ENCODE results near the gene SUOX. TPM values are rescaled to one million over a fixed set of nuclear protein-coding genes. Genes with fewer than 3 reads are reported as not detected.

The SUOX gene
- total RNA-seq, 1 donor from 2014 or later, result 15.5 TPM

DNA sequence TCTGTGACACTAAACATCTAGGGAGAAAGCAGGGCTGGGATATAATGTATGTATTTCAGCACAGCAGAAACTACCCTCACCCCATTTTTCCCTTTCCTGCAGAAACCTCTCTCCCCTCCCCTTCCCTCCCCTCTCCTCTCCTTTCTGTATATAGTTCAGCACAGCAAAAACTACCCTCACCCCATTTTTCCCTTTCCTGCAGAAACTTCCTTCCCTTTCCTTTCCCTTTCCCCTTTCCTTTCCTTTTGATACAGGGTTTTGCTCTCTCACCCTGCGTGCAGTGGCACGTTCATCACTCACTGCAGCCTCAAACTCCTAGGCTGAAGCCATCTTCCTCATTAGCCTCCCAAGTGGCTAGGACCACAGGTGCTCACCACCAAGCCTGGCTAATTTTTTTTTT is 33.3 kb upstream of the SUOX start:
- no peaks in the 10 kb centered on the region for H3K9me3 ChIP-seq
- H3K36me3 ChIP-seq, result no peaks in the 10 kb centered on the region
- TF ChIP-seq POLR2AphosphoS5 (IDR thresholded peaks at IDR 0.05; ENCODE audit: insufficient read depth in 1 of 2, low read depth in 1 of 2), result no peak
- TF ChIP-seq, protein P1, sequence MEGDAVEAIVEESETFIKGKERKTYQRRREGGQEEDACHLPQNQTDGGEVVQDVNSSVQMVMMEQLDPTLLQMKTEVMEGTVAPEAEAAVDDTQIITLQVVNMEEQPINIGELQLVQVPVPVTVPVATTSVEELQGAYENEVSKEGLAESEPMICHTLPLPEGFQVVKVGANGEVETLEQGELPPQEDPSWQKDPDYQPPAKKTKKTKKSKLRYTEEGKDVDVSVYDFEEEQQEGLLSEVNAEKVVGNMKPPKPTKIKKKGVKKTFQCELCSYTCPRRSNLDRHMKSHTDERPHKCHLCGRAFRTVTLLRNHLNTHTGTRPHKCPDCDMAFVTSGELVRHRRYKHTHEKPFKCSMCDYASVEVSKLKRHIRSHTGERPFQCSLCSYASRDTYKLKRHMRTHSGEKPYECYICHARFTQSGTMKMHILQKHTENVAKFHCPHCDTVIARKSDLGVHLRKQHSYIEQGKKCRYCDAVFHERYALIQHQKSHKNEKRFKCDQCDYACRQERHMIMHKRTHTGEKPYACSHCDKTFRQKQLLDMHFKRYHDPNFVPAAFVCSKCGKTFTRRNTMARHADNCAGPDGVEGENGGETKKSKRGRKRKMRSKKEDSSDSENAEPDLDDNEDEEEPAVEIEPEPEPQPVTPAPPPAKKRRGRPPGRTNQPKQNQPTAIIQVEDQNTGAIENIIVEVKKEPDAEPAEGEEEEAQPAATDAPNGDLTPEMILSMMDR (IDR thresholded peaks at IDR 0.05), result no peak
- TF ChIP-seq POLR2A (IDR thresholded peaks at IDR 0.05), result no peak
- H3K27me3 ChIP-seq, result no peaks in the 10 kb centered on the region
- peaks cover 23% of the 10 kb centered on the region for H3K4me1 ChIP-seq
- intact Hi-C loops (cut with DNase I), result no loop called here
- no peak overlapping the region for H3K27ac ChIP-seq
- no peak for DNase-seq (ENCODE audit: extremely low spot score in 2 of 2)
- H3K4me3 ChIP-seq, result no peak overlapping the region

DNA sequence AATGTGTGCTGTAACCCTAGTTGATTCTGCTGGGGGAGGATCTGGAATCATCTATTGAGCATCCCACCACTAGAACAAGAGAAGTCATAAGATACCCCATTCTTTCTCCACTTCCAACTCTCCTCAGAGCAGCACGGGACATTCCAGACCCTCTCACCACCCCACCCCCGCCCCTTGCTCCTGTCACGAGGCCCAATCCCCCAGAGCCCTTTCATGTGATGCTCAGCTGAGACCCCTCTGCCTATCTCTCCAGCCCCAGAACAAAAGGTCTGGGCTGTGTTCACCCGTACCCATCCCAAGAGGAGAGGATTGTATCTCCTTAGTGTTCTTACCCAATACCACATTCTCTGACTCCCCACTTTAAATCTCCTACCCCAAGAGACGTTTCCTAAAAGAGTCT is 31.8 kb upstream of the SUOX start:
- Histone ChIP-seq H3K36me3 (peaks cover 0 to 5% of the 10 kb centered on the region in 2 donors), H3K9me3 (no peaks in the 10 kb centered on the region), H3K4me1 (peaks cover 23% of the 10 kb centered on the region), H3K4me3 (no peak overlapping the region), H3K27me3 (no peaks in the 10 kb centered on the region), H3K27ac (no peak overlapping the region)
- DNase-seq (ENCODE audit: extremely low spot score in 2 of 2), result no peak
- intact Hi-C loops (cut with DNase I), result no loop called here
- TF ChIP-seq POLR2AphosphoS5 (IDR thresholded peaks at IDR 0.05; ENCODE audit: insufficient read depth in 1 of 2, low read depth in 1 of 2), result no peak
- no peak for TF ChIP-seq POLR2A (IDR thresholded peaks at IDR 0.05)
- TF ChIP-seq, protein P1 (IDR thresholded peaks at IDR 0.05), result no peak

DNA sequence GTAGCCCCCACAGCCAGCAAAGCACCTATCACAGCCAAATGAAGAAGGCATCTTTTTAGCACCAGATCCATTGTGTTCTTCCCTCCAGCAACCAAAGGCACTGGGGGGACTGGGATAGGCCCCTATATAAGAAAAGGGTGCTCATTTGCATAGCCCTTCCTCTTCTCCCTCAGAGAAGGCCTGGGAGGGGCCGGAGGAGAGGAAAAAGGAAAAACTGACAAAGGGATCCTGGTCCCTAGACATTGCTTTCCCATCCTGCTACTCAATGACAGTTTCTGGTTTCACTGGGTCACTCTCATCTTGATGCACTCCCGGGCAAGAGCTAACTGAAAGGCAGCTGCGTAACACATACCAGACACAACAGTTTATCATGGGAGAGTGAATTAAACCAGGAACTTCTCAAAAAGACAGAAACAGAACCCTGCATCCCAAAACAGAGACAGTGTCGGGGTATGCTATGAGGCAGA is 31.1 kb upstream of the SUOX start, which contains the start of gene PMEL:
TSS of gene PMEL (minus strand) at position 102 of the 467 bp plus-strand sequence. CDS start at position 71, 31 bp downstream.
- Histone ChIP-seq H3K4me1 (peaks cover 23% of the 10 kb centered on the region), H3K36me3 (peaks cover 0 to 5% of the 10 kb centered on the region in 2 donors), H3K4me3 (peak within 1 kb of the TSS; percentile 54 to 92), H3K27ac (peak within 1 kb of the TSS; percentile 87), H3K9me3 (no peaks in the 10 kb centered on the region), H3K27me3 (no peaks in the 10 kb centered on the region)
- DNase-seq (ENCODE audit: extremely low spot score in 2 of 2), result no peak
- intact Hi-C loops (cut with DNase I), result no loop called here
- TF ChIP-seq POLR2A (IDR thresholded peaks at IDR 0.05) (no peak), POLR2AphosphoS5 (IDR thresholded peaks at IDR 0.05; ENCODE audit: insufficient read depth in 1 of 2, low read depth in 1 of 2) (no peak)
- TF ChIP-seq, protein P1 (IDR thresholded peaks at IDR 0.05), result no peak

DNA sequence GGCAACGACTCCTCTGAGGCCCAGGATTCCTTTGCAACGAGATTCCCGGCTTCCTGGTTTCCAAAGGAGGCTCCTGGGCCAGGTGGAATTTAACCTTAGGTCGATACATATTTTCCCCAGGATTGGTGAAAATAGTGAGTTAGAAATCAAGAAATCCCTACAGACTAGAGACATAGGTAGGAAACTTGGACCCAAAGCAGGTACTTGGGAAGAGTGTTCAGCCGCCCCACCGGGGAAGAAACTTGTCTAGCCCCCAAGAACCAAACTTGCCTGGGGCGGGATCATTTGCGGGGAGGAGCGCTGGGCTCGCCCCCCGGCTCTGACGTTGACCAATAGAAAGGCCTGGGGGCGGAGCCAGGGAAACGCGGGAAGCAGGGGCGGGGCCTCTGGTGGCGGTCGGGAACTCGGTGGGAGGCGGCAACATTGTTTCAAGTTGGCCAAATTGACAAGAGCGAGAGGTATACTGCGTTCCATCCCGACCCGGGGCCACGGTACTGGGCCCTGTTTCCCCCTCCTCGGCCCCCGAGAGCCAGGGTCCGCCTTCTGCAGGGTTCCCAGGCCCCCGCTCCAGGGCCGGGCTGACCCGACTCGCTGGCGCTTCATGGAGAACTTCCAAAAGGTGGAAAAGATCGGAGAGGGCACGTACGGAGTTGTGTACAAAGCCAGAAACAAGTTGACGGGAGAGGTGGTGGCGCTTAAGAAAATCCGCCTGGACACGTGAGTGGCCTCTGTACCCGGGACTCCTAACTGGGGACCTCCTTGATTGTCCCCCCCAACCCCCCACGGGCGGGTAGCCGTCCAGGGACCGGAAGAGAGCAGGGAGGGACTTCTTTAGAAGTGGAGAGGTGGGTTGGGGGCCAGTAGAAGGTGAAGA is 30.4 kb upstream of the SUOX start, which contains the start of gene CDK2:
TSS of gene CDK2 (plus strand) at position 423 of the 874 bp plus-strand sequence. CDS start at position 602, 179 bp downstream.
- H3K27ac ChIP-seq, result peak within 1 kb of the TSS; percentile 87
- no peaks in the 10 kb centered on the region for H3K9me3 ChIP-seq
- peaks cover 0 to 5% of the 10 kb centered on the region in 2 donors for H3K36me3 ChIP-seq
- H3K27me3 ChIP-seq, result no peaks in the 10 kb centered on the region
- TF ChIP-seq POLR2A (IDR thresholded peaks at IDR 0.05), result peak; percentile 65 to 67
- TF ChIP-seq POLR2AphosphoS5 (IDR thresholded peaks at IDR 0.05; ENCODE audit: insufficient read depth in 1 of 2, low read depth in 1 of 2), result peak; percentile 84 to 98
- TF ChIP-seq, protein P1 (IDR thresholded peaks at IDR 0.05), result no peak
- peak within 1 kb of the TSS; percentile 54 to 92 for H3K4me3 ChIP-seq
- H3K4me1 ChIP-seq, result peaks cover 23% of the 10 kb centered on the region
- intact Hi-C loops (cut with DNase I), result no loop called here
- peak in 1 of 2 donors; percentile 94 for DNase-seq (ENCODE audit: extremely low spot score in 2 of 2)

Data from vagina (tissue), 2 donors.